Fibroblast of upper back skin (primary cell): ENCODE measurements around the gene SHROOM1.

Experiments
- DNase-seq: peaks from one replicate; pipeline ENCODE4 v3.0.0-alpha.2; 2013

The SHROOM1 gene

DNA sequence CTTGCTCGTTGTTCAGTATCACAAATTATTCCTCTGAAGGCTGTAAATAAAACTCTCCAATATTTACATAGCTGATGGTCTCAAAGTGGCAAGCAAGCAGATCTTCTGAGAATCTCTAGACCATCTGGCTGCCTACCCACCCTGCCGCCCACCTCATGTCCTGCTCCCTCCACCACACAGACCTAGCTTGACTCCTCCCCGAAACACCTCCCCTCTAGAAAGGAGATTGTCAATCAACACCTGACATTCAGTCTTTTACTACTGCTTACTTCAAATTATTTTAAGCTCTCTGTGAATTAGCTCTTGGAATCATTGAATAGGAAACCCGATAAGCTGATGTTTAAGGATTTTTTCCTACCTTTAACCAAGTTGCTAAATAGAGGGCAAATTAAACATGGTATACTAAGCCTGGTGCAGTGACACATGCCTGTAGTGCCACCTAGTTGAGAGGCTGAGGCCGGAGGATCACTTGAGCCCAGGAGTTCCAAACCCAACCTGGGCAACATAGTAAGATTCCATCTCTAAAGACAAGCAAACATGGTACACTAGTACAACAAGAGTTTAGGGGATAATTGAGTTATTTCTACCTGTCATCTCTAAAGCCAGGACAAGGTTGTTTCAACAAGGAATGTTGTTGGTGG lies 28.3 kb downstream of the SHROOM1 start:
- no peak for DNase-seq

DNA sequence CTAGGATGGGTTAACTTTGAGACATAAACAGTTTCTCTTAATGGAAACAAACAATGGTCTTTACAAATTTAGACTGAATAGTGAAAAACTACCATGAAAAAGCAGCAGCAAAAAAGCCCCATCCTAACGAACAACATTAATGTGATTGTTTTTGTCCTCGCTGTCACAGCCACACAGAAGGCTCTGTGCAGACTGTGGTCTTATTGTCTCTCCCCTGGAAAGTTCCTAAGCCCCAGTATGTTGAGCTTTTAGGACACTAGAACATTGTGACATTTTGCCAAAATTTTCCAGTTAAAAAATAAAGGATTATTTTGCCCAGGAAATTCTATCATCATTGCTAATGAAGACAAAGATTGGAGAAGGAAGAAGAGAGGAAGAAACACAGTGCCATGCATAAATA lies 29.9 kb downstream of the SHROOM1 start:
- no peak for DNase-seq

DNA sequence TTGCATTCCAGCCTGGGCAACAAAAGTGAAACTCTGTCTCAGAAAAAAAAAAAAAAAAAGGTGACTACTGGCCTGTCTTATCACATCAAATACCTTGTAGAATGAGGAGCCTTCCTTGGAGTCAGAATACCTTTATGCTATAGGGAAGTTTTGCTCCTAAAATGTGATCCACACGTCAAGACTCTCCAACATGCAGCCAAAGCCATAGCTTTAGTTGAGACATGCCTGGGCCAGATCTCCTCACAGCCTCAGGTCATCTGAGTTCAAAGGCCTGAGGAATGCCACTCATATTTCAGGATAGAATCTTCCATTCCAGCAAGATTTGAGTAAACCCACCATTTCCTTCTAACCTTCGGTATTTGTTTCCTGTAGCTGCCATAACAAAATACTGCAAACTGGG lies 31.1 kb downstream of the SHROOM1 start:
- no peak for DNase-seq

DNA sequence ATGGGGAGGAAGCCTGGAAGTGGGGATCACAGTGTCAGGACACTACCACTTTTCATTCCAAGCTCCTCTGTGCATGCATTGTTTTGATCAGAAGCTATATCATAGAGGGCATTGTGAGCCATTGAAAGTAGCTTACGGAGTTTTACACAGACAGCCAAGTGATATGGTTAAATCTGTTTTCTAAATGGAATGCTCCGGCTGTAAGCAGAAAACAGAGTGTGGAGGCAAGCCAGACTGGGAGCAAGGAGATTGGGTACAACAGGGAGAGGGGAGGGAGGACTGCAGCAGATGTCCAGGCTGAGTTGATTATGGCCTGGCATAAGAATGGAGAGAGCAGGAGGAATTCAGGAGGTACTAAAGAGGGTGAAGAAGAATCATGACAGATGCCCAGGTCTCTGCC lies 32.8 kb downstream of the SHROOM1 start:
- DNase-seq: no peak

DNA sequence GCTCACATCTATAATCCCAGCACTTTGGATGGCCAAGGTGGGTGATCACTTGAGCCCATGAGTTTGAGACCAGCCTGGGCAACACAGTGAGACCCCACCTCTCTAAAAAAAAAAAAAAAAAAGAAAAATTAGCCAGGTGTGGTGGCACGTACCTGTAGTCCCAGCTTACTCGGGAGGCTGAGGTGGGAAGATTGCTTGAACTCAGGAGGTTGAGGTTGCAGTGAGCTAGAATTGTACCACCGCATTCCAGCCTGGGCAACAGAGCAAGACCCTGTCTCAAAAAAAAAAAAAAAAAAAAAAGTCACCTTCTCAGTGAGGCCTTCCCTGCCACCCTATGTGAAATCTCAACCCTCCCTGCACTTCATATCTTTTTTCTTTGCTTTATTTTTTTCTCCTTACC lies 39.4 kb downstream of the SHROOM1 start:
- DNase-seq: no peak

DNA sequence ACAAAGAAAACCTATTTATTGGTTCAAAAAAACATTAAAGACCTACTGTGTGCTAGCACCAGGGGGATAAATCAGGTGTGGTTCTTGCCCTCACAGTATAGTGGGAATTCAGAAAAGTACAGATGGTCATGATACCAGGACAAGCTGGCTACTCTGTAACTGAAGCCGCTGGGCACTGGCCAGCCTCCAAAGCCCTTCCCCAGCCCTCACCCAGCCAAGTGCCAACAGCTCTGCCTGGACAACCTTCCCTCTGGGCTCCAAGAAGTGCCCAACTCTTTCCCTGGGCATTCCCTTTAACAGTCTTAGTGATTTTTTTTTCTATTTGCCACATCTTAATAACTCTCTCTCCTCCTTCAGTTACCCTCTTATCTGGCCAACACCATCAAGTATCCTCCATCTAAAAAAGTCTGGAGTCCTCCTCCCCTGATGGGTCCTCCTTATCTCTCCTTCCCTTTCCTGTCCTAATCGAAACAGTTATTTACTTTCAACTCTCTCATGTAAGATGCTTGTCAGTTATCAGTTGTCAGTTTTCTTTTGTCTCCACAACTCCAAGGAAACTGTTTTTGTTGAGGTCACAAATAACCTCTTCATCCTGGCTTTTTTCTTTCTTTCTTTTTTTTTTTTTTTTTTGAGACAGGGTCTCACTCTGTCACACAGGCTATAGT lies 40.1 kb downstream of the SHROOM1 start:
- DNase-seq: no peak

DNA sequence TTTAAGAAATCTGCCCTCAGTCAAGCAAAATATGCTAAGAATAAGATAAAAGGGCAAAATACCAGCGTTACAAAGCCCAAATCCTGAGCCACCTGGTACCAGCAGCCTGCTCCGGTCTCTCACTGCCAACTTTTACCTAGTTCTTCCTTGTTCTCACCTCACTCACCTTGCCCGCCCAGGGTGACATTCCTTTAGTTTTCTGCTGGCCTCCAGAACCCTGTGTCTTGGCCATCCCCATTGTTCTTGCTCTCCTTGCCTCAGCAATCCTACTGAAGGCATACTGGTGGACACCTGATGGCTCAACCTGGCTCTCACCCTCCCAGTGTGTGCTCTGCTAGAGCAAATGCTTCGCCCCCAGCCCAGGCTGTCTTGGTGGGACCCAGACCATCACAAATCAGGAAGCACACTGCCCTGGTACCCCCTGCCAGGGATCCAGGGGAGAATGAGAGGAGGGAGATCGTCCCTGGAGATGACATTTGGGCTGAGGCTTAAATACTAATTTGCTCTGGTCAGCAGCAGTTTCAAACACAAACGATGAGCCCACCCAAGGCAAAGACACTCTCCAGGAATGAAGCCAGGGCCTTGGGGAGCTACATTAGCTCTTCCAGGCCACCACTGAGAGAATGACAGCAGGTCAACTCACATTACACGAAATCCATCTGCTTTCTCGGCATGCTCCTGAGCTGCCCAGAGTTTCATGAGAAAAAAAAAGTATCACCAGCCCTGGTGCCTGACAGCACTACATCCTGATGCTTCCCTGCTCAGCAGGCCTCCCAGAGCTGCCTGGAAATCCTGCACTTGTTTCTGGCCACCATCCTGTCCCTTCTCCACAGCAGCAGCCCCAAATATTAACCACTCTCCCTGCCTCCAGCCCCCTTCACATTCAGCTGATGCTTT lies 41.2 kb downstream of the SHROOM1 start:
- DNase-seq: no peak

DNA sequence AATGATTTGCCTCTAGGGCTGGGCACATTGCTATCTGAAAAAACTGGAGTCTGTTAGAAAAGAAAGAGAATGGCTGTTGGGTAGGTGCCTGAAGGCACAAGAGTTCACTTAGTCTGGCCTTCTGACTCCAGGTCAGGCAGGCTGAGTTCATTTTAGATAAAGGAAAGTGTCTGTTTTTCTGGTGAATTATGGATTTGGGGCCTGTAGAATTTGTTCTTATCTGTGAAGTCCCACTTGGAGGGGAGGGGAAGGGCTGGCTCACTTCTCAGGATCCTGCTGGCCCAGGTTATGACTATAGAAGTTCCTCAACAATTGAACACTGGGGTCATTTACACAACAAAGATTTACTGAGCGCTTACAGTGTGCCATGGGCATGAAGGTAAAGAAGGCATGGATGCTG lies 41.9 kb downstream of the SHROOM1 start:
- no peak for DNase-seq

DNA sequence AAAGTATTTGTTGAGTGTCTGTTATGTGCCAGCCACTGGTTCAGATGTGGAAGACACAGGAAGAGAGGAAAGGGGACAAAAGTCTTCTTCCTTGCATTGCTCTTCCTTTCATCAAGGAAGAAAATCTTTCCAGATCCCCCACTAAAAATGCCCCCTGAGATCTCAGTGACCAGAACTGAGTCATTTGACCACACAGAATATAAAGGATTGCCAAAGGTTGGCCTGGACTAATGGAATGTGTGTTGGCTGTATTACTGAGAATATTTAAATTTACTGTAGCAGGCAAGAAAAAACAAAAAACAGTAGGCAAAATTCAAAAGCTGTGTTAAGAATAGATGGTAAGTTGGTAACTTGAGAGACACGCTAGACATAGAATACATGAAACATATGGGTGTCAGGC lies 43.4 kb downstream of the SHROOM1 start:
- DNase-seq: peak; percentile 78

DNA sequence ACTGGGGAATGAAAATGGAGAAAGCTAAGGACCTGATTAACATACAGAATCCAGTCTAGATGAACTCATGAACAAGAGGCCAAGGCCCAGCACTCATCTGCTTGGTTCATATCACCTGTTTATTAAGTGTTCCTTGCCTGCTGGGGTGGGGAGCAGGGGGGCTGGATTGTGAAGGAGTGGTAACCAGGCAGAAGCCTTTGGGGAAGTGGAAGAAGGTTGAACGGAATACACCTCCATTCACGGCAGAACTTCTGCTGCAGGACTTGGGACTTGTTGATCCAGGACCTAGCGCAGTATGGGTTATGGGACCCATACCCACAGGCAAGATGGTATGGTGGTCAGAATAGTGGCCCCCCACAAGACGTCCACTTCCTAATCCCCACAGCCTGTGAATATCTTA lies 44.6 kb downstream of the SHROOM1 start:
- no peak for DNase-seq

DNA sequence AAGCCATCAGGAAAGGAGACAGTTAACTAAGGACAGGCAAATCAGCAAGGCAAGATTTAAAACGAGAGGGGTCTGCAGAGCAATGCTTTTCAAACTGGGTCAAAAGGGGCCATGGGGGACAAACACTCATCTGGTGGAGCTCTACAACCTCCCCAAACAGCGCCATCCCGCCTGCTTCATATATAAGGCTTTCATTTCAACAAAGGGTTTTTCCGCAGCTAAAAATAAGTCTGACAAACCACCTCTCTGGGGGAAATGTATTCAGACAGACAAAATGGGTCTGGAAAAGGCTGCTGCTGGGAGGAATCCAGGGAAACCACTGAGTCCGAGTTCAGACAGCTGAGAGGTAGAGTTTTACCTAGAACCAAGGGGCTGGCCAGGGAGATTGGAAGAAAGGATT lies 45.1 kb downstream of the SHROOM1 start:
- peak; percentile 60 for DNase-seq

DNA sequence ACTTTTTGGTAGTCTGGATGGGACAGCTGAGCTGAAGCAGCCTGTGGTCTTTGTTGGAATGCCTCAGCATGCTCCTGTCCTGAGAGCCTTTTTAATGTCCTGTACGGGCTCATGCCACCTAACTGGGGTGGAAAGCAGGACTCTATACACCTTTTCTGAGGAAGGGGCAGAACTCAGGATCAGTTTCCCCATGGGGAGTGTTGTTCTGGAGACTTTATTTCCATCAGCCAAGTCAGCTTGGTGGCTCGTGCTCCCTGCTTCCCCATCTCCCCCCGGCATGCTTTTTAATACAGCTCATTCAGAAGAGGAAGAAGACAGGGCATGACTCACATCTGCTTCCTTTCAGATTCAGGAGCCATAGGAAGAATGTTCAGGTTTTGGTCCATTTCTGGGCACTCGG lies 48.3 kb downstream of the SHROOM1 start:
- peak; percentile 70 for DNase-seq

DNA sequence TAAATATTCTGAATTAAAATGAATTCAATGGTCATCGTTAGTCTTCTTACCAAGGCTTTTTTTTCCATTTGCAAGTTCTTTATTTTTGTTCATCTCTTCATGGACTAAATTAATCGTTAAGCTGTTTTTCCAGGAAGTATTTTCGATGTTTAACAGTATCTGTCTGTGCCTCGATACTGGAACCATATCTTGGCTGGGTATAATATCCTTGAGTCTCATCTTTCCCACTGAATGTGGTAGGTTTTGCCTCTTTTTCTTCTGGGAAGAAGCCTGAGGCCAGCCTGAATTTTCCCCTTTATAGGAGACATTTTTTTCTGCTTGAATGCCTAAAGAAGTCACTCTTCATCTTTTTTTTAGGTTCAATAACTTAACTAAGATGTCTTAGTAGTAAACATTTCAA lies 49.4 kb downstream of the SHROOM1 start:
- no peak for DNase-seq

DNA sequence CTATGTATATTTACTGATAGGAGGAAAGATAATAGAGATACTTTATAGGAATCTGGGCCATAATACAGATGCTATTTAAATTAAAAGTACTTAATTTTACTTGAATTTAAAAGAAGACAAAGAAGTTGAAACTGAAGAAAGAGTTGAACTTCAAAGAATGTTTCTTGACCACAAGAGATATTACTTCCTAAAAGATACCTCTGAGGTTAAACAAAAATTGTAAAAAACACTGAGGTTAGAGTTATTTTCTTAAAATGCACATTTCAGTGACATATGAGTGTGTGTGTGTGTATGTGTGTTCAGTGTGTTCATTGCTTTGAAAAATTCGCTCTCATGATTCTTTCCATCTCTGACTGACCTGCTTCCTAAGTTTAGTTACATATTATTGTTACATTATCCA lies 49.9 kb downstream of the SHROOM1 start:
- DNase-seq: no peak

DNA sequence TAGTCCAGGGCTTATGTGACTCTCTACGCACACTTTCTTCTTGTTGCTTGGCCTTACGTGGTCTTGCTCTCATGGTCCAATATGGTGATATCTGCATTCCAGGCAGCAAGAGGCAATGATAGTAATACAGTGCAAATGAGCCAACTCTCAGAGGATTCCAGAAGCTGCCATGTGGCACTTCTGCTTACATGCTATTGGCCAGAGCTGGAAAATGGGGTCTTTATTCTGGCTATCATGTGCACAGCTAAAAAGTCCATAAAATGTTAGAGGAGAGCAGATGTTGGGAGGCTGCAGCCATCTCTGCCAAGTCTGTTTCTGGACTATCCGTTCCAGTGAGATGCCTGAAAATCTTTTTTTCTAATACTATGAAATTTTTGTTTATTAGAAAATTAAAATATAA lies 50.5 kb downstream of the SHROOM1 start:
- no peak for DNase-seq

DNA sequence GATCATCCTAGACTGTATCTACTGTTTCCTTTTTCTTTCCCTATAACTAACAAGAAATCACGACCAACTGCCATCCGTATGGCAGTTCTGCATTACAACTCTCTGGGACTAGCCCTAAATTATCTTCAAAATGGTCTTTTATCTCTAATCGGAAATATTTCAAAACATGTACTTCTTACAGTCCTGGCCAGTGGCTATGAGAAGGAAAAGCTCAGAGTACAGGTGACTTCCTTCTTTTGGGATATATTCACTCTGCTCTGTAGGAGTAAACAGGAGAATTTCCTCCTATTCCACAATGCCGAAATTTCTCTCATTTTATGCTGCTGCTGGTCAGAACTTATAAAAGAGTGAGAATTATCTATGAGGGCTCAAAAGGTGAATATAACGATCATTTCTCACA lies 51.6 kb downstream of the SHROOM1 start:
- no peak for DNase-seq

DNA sequence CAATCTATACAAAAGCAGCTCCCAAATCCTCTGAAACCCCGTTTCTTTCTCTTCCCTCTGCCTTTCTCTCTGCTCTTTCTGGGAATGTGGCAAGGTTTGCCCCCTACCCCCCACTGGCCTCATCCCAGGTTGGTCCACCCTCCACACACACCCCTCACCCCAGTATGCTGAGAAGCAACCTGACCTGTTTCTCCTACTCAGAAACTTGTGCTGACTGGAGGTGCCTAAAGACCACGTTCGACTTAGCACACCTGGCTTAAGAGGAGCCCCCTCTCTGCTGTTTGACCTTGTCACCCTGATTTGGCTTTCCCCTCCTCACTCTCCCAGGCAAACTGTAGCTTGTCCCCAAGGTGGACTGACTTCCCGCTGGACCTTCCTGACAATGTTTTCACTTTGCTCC lies 52.3 kb downstream of the SHROOM1 start:
- no peak for DNase-seq

DNA sequence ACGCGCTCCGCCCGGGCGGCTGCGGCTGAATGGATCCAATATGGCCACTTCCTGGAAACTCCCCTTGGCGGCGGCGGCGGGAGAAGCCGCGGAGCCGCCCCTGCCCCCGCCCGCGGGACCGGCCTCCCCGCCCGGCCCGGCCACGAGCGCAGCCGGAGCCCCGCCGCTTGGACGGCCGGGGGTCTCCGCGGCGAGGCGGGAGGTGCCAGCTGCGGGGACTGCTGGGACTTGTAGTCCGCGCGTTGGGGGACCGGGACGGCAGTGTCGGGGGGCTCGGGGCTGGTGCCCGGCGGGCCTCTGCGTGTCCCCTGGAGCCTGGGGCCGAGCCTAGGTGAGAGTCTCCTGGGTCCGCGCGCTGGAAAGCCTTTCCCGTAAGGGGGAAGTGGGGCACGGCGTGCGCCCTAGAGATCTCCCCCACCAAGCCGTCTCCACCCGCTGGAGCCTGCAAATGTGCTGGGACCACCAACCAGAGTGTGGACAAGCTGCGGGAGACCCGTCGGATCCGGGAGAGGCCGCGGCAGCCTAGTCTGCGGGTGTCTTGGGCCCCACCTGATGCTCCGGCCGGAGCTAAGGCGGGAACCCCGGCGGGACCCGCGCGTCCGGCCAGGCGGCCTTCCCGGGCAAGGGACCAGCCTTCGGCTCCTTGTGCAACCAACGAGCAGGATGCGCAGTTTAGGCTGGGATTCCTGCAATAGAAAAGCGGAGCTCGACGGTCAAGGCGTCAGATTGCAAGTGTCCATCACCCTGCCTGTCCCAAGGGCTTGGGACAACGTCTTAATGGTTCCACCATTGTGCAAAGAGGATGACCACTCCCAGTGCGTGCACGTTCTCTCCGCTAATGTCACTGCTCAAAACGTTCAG lies 53.0 kb downstream of the SHROOM1 start, which contains the start of gene SEPTIN8:
TSS of gene SEPTIN8 (minus strand) at position 31 of the 861 bp plus-strand sequence. CDS start 102 bp downstream, outside the sequence.
- peak; percentile 44 for DNase-seq

DNA sequence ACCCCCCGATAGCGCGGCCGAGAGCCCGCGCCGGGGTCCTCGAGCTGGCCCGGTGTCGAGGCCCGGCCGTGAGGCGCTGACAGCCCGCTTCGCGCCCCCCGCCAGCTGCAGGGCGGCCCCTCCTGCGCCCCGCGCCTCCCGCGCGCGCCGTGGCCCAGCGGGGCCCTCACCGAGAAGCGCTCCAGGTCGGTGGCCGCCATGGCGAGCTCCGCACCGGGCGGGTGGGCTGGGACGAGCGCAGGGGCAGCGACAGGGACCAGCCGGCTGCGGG lies 53.6 kb downstream of the SHROOM1 start:
- no peak for DNase-seq

DNA sequence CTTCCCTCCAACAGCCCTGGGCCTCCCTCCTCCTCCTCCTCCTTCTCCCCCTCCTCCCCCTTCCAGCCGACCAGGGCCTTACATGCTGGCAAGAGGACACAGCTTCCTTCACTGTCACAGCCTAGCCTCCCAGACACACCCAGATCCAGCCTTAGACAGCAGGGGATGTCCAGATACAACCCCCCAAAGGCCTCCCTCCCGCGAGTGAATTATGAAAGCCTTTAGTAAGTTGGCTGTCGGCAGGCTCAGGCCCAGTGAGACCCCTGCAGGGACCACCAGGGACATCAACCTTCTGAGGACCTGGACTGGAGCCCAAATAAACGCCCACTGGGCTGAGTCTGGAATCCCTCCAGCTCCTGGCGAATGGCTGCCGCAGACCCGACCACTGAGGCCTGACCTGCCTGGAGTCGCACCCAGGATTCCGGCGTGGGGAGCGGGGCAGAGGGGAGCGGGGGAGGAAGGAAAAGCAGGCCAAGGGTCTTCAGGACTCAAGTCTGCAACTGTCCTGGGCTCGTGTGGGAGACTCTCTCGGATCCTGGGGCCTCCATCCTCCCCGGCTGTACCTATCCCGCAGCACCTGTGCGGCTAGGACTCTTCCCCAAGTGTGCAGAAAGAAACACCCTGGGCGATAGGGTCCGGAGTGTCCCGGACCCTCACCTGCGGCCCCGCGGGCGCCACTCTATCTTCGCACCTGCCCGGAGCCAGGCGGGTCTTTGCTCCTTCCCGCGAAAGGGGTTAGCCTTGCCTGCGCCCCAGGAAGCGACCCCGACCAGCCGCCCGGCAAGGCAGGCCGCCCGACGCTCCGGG lies 54.1 kb downstream of the SHROOM1 start:
- peak; percentile 39 for DNase-seq

DNA sequence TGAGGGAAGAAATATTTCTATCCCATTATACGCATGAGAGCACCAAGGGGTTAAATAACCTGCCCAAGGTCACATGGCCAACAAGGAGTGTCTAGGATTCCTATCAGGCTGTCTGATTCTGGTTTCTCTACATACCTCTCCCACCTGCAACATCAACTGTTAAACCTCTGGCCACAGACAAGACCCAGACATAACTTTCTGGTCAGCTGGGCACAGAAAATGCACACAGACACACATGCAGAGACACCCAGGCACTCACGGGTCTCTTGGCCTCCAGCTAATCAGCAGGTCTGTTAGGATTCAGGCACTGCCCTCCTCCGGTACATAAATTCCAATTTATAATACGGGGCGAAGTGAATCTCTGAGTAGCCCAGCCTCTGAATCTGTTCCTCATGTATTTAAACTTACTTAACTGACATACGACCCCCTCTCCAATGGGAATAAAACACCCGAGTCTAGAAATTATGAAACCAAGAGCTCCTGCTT lies 54.9 kb downstream of the SHROOM1 start:
- no peak for DNase-seq

DNA sequence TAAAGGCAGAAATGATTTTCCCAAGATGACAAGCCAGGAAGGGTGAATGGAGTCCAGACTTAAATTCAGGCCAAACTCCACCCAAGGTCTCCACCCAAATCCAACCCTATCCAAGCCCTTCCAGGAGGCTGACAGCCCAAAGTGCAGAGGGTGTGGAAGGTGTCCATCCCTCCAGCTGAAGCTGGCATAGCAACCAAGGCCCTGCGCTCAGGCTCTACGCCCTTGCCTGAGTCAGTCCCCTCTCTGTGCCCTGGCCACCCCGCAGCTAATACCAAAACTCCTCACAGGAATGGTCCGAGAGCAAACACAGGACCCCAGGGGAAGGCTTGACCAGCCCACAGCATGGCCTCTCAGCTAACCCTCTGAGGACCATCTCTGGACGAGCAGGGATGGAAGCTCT lies 55.6 kb downstream of the SHROOM1 start:
- DNase-seq: no peak
